ENCODE results near the gene CHGA. TPM values are rescaled to one million over a fixed set of nuclear protein-coding genes. Genes with fewer than 3 reads are reported as not detected.
A peak's percentile ranks its signal among the peaks of the same experiment; 100 is the strongest.

Gene CHGA
- total and polyA plus RNA-seq, 2 of the 8 experiments (the other 6 are each of a cell fraction or from before 2014, with no cell fraction given), result 17.5 to 28.2 TPM

DNA sequence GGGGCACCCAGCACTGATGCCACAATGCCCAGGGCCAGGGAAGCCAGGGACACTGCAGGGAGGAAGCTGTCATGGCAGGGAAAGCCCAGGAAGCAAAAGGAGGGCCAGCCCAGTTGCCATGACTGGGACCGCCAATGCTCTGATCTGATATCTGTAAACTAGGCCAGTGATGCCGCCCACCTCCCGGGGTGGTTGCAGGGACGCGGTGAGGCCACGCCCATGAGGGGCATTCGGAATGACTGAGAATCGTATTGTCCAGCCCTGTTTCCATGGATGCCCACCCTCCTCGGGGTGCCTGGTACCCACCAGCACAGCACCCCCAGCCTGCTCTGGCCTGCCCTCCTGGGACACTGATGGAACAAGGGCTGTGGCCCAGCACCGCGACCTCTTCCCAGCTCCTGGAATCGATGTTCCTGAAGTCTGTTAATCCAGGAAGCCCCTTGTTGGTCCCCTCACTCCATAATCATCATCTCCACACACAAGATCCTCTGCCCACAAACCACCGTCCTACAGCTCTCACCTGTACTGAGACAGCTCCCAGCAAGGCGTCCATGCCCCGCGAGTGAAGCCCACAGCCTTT is 48.7 kb downstream of the CHGA start:
- Histone ChIP-seq H4K20me1 (replicated peaks in 1 of 2; ENCODE audit: control insufficient read depth in 1 of 2, insufficient read depth in 2 of 2, low read length in 2 of 2) (peaks cover 0 to 10% of the 10 kb centered on the region in 2 experiments), H3K14ac (ENCODE audit: insufficient read length) (no peak overlapping the region), H2BK20ac (ENCODE audit: low read length) (no peak overlapping the region), H3K9me3 (ENCODE audit: insufficient read depth in 2 of 2, low read depth in 1 of 2, low read length in 1 of 2) (peaks cover 0 to 3% of the 10 kb centered on the region in 2 experiments; a peak in 2 of 4 replicates), H3K79me2 (ENCODE audit: control insufficient read depth in 1 of 2, insufficient read depth in 2 of 2, low read length in 2 of 2) (peaks cover 0 to 41% of the 10 kb centered on the region in 2 experiments; a peak in 2 of 4 replicates), H3K23me2 (ENCODE audit: low read depth, low read length) (no peaks in the 10 kb centered on the region), H3K36me3 (ENCODE audit: control insufficient read depth in 2 of 4, insufficient read depth in 4 of 4, low read length in 3 of 4) (peaks cover 0 to 2% (median 0%) of the 10 kb centered on the region in 4 experiments; a peak in 1 of 8 replicates), H2AFZ (ENCODE audit: low read length) (no peak overlapping the region), H3K23ac (ENCODE audit: insufficient read length) (no peak overlapping the region), H4K8ac (ENCODE audit: extremely low read depth, insufficient read depth, low read length) (no peak overlapping the region; the same call in 1 of the 2 replicates), H3K79me1 (ENCODE audit: low read depth, low read length) (peaks cover 4% of the 10 kb centered on the region; the same call in 1 of the 2 replicates), H3K4me3 (ENCODE audit: extremely low read depth in 1 of 4, insufficient read depth in 2 of 4, low read depth in 3 of 4, low read length in 4 of 4) (no peak overlapping the region), H3K4me1 (replicated peaks in 1 of 4; ENCODE audit: control insufficient read depth in 3 of 4, insufficient read depth in 4 of 4, low read length in 3 of 4) (peaks cover 0 to 16% (median 8%) of the 10 kb centered on the region in 4 experiments; a peak in 5 of 7 replicates), H3K27me3 (replicated peaks in 1 of 4; ENCODE audit: control insufficient read depth in 3 of 4, extremely low read depth in 1 of 4, insufficient read depth in 3 of 4, low read length in 3 of 4) (no peaks in the 10 kb centered on the region), H3K4me2 (ENCODE audit: insufficient read depth in 1 of 2, low read depth in 2 of 2, low read length in 2 of 2) (no peak overlapping the region), H3K4ac (replicated peaks; ENCODE audit: insufficient read length, low read depth, low read length) (no peak overlapping the region), H2BK12ac (ENCODE audit: low read depth, low read length) (peak overlapping the region; percentile 6; the same call in 1 of the 2 replicates), H3K56ac (replicated peaks; ENCODE audit: insufficient read length, low read depth, low read length) (no peak overlapping the region), H4K5ac (ENCODE audit: insufficient read length, low read depth, low read length) (no peak overlapping the region), H2BK120ac (replicated peaks; ENCODE audit: low read depth, low read length) (no peak overlapping the region), H4K91ac (replicated peaks; ENCODE audit: insufficient read length, low read length) (peak overlapping the region; percentile 35), H3K9ac (replicated peaks in 1 of 4; ENCODE audit: extremely low read depth in 1 of 4, low read depth in 3 of 4, low read length in 3 of 4) (no peak overlapping the region; a peak in 2 of 7 replicates), H3K18ac (ENCODE audit: extremely low read depth, low read length) (no peak overlapping the region), H3K27ac (ENCODE audit: low read depth, low read length) (no peak overlapping the region), H2BK15ac (ENCODE audit: low read length) (no peak overlapping the region), H2AK5ac (ENCODE audit: low read depth, low read length) (0 out of 2 replicates have a peak overlapping the region, but pooled peaks have one; percentile 2), H2BK5ac (ENCODE audit: low read depth, low read length) (no peak overlapping the region; the same call in 1 of the 2 replicates)
- no peak for FAIRE-seq
- CTCF ChIA-PET (ENCODE audit: partially characterized antibody), result interaction anchor here (0.6 to 6.5 kb wide), 14 partner anchors 8 to 174 kb away, joined by 3 to 34 read pairs (median 4); no protein-coding TSS in a partner anchor
- DNase-seq (ENCODE audit: low read depth in 1 of 2, low spot score in 2 of 2), result no peak
- WGBS, 2 experiments (ENCODE audit: extremely low coverage in 1 of 2, insufficient coverage in 1 of 2, insufficient read length in 1 of 2, insufficient replicate concordance in 2 of 2, low coverage in 1 of 2, low lambda C conversion rate in 2 of 2, missing lambda C conversion rate in 1 of 2), result 90% methylated on average over 16 of the region's 16 CpGs; no CpG with 5 or more reads in 1 of the 2 experiments
- POLR2A ChIA-PET (ENCODE audit: partially characterized antibody), result no interaction called here
- TF ChIP-seq EP300 (IDR thresholded peaks at IDR 0.05; ENCODE audit: borderline replicate concordance in 1 of 2, low read depth in 2 of 2, low read length in 2 of 2), result no peak
- no peak for TF ChIP-seq KDM4A (IDR thresholded peaks at IDR 0.05; ENCODE audit: low read depth, low read length, severe bottlenecking)
- TF ChIP-seq NRF1 (IDR thresholded peaks at IDR 0.05; ENCODE audit: low read depth, low read length), result no peak
- no peak for TF ChIP-seq RAD21 (IDR thresholded peaks at IDR 0.05 in 1 of 2, conservative IDR thresholded peaks at IDR 0.05 in 1 of 2; ENCODE audit: low read depth in 2 of 2, low read length in 2 of 2)
- TF ChIP-seq CTCF (IDR thresholded peaks at IDR 0.05; ENCODE audit: control extremely low read depth in 1 of 3, insufficient read depth in 1 of 3, low read depth in 1 of 3, low read length in 3 of 3), result no peak
- TF ChIP-seq, protein P1, sequence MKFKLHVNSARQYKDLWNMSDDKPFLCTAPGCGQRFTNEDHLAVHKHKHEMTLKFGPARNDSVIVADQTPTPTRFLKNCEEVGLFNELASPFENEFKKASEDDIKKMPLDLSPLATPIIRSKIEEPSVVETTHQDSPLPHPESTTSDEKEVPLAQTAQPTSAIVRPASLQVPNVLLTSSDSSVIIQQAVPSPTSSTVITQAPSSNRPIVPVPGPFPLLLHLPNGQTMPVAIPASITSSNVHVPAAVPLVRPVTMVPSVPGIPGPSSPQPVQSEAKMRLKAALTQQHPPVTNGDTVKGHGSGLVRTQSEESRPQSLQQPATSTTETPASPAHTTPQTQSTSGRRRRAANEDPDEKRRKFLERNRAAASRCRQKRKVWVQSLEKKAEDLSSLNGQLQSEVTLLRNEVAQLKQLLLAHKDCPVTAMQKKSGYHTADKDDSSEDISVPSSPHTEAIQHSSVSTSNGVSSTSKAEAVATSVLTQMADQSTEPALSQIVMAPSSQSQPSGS (IDR thresholded peaks at IDR 0.05; ENCODE audit: low read length), result no peak
- no peak for TF ChIP-seq CBX5 (IDR thresholded peaks at IDR 0.05; ENCODE audit: low read depth, low read length)

All from H1 (cell line).